HG03108 (cell line): Measurements from ENCODE around the gene CD1D.
"Not testable (repeated sequence)": the region's sequence is repeated elsewhere in the genome, so short reads cannot be mapped to it uniquely, and the experiment has no call there.

Experiments used
- ATAC-seq: cut with Tn5 transposase; IDR thresholded peaks from one replicate; pipeline ENCODE4 v1.9.1; 2021; ENCODE audit warnings: moderate library complexity; ENCODE audit not compliant: unreplicated experiment

Gene CD1D

DNA sequence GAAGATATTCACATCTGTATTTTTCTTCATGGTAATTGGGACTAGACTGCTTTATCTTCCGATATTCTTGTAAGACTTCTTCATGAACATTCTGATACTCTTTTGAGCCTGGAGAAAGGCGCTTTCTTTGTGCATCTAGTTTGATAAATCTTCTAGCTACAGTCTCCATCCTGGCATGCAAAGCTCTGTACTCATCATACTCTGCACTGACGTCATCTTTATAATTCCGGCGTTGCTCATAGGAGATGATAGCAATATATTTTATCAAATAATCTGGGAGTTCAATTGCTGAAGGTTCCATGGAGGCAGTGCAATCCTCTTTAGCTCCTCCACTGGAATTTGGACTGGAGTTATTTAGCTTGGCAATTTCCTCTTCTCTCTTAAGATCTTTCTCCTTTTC lies 4.8 kb upstream of the CD1D start:
- ATAC-seq: not testable (repeated sequence)

- no peak for ATAC-seq
Measured at GRCh38 chr1:158176399-158176798, 4.3 kb upstream of the CD1D start.

GRCh38 chr1:158176849-158177699 lies 3.6 kb upstream of the CD1D start:
- not testable (repeated sequence) for ATAC-seq

GRCh38 chr1:158177700-158178450 lies 2.8 kb upstream of the CD1D start:
- no peak for ATAC-seq

DNA sequence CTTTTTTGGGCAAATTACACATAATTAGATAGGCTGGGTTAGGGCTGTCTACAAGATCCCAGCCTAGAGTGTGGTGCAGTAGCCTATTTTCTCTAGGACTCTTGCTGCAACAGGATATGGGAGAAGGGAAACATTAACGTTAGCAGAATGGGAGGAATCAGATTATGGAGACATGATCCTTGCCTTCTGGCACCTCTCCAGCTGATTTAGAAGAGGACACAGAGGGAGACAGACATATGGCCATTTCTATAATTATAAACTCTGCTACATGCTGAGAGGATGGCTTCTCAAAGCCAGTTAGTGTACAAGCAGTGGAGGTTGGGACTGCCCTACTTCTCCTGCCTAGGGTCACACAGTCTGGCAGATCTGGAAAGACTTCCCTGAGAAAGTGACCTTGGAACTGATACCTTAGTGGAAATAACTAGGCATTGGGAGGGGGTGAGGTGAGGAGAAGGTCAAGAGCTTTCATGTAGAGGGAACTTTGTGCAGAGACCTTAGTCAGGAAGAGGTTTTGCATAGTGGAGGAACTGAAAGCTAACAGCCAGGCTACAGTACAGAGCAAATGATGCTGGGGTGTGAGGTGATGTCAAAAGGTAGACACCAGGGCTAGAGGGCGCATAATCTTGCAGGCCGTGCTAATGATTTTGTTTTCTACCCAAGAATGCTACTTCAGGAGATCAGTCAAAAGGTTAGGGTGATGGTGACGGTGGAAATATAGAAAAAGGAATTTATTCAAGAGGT lies 1.2 kb upstream of the CD1D start:
- ATAC-seq: peak; percentile 89

GRCh38 chr1:158181577-158181922 lies 855 bp downstream of the CD1D start:
- ATAC-seq: no peak

DNA sequence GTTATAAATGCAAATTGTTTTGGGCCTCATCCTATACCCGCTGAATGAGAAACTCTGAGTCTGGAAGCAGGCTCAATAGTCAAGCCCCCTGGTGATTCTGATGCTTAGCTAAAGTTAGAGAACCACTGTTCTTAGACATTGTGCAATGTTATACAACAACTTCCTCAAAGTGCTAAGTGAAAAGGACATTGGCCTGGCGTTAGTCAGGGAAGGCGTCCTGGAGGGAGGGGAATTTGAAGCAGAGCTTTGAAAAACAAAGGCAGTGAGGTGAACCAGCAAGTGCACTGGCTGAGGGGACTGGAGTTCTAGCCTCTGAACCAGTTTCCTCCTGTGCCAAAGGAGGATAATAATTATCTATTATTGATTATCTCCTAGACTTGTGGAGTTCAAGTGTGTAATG lies 5.1 kb downstream of the CD1D start:
- ATAC-seq: no peak

DNA sequence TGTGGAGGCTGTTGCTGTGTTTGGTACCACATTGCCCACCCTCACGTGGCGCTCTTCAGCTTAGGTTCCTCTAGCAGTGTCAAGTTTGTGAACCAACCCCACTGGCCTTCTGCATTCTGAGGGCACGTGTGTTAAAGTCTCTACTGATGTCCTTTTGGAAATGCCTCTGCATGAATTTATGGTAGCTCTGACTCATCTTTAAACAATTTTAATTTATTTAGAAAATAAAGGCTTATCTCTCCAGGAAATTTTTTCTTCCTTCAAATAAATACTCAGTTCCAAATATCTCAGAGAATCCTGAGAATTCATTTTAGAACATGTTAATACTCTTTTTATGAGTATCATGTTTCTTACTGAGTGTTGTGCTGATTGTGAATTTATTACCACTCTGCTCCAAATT lies 5.5 kb downstream of the CD1D start:
- ATAC-seq: no peak

- no peak for ATAC-seq
Measured at GRCh38 chr1:158188611-158189010, 7.9 kb downstream of the CD1D start.

GRCh38 chr1:158189624-158190023 lies 8.9 kb downstream of the CD1D start:
- ATAC-seq: no peak

- no peak for ATAC-seq
Measured at GRCh38 chr1:158191299-158191698, 10.6 kb downstream of the CD1D start.

GRCh38 chr1:158196461-158196860 lies 15.8 kb downstream of the CD1D start:
- ATAC-seq: no peak

GRCh38 chr1:158199849-158200248 lies 19.2 kb downstream of the CD1D start:
- ATAC-seq: no peak

GRCh38 chr1:158200527-158200926 lies 19.8 kb downstream of the CD1D start:
- ATAC-seq: no peak

- no peak for ATAC-seq
Measured at GRCh38 chr1:158203693-158204457, 23.2 kb downstream of the CD1D start.

- no peak for ATAC-seq
Measured at GRCh38 chr1:158204458-158204827, 23.7 kb downstream of the CD1D start.

GRCh38 chr1:158208586-158209116 lies 28.0 kb downstream of the CD1D start:
- ATAC-seq: no peak

DNA sequence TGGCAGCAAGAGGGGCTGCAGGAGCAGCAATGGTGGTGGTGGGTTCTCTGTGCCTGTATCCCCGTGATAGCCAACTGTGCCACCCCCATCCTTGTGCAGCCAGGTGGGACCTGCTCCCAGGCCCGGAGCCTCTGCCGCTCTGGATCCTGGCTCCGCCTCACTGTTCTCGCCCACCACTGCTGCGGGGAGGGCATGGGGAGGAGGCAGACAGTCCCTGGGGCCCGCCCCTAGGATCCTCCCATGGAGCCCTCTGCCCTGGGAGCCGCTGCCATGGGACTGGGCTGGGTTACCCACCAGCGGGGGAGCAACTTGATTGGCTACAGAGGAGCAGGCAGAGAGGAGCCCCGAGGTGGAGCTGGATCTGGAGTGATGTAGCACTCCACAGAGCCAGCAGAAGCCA lies 31.6 kb downstream of the CD1D start:
- ATAC-seq: no peak

GRCh38 chr1:158223445-158223844 lies 42.8 kb downstream of the CD1D start:
- ATAC-seq: not testable (repeated sequence)

- no peak for ATAC-seq
Measured at GRCh38 chr1:158227904-158228623, 47.4 kb downstream of the CD1D start.
